Naive thymus-derived CD4-positive, alpha-beta T cell (primary cell): ENCODE measurements around the gene PTGER1. TPM values are rescaled to one million over a fixed set of nuclear protein-coding genes. Genes with fewer than 3 reads are reported as not detected.

Experiments
- ATAC-seq: fragments of 150-1000 bp; cut with Tn5 transposase; 2 replicates; pipeline ENCODE4 v1.10.0; 2021; ENCODE audit warnings: mild to moderate bottlenecking, moderate library complexity
- CTCF ChIA-PET: fragments of 350-600 bp; sonication (Branson Sonifier 250); formaldehyde crosslinking; loops from one replicate; lab custom pipeline; 2021; ENCODE audit warnings: antibody characterized with exemption; lab: Charles Lee
- POLR2A ChIA-PET: fragments of 350-600 bp; sonication (Branson Sonifier 250); formaldehyde crosslinking; loops from one replicate; lab custom pipeline; 2021; ENCODE audit warnings: antibody characterized with exemption, inconsistent platforms; lab: Charles Lee
- DNase-seq, 9 donors: peaks; one replicate each; pipeline versions ENCODE4 v3.0.0 to v3.0.0-alpha.2; 2020 to 2022; ENCODE audit warnings: mixed read lengths in 1 of 9
- H3K27ac ChIP-seq: one replicate; pipeline ENCODE4 v1.7.0; 2013; ENCODE audit warnings: mild to moderate bottlenecking, low read depth, low read length, moderate library complexity
- H3K27me3 ChIP-seq, 2 donors: one replicate each; pipeline ENCODE4 v1.7.0; 2013; ENCODE audit warnings: low read length in 2 of 2, mild to moderate bottlenecking in 2 of 2, moderate library complexity in 2 of 2; ENCODE audit not compliant: control insufficient read depth in 2 of 2, insufficient read depth in 2 of 2
- H3K36me3 ChIP-seq, 3 experiments: 1 replicate in 2 of 3; 2 replicates in 1 of 3; pipeline ENCODE4 v1.7.0; 2013; ENCODE audit warnings: low read length in 3 of 3, mild to moderate bottlenecking in 3 of 3, moderate library complexity in 1 of 3; ENCODE audit not compliant: insufficient read depth in 3 of 3, control insufficient read depth in 2 of 3
- H3K4me1 ChIP-seq, 2 donors: one replicate each; pipeline ENCODE4 v1.7.0; 2013; ENCODE audit warnings: low read length in 2 of 2, mild to moderate bottlenecking in 2 of 2, moderate library complexity in 1 of 2; ENCODE audit not compliant: control insufficient read depth in 2 of 2, insufficient read depth in 2 of 2
- H3K4me3 ChIP-seq: 2 replicates; pipeline ENCODE4 v1.7.0; 2013; ENCODE audit warnings: mild to moderate bottlenecking, low read length
- H3K9me3 ChIP-seq, 3 experiments: 1 replicate in 2 of 3; 2 replicates in 1 of 3; pipeline ENCODE4 v1.7.0; 2013; ENCODE audit warnings: low read length in 3 of 3; ENCODE audit not compliant: control insufficient read depth in 2 of 3
- H3K27ac Mint-ChIP-seq, 9 donors: one replicate each; pipeline ENCODE4 v1.8.0; 2020 to 2022; ENCODE audit warnings: mixed read lengths in 9 of 9, mild to moderate bottlenecking in 8 of 9, moderate library complexity in 5 of 9, inconsistent platforms in 2 of 9
- H3K27me3 Mint-ChIP-seq, 5 donors: one replicate each; pipeline ENCODE4 v1.8.0; 2021 to 2022; ENCODE audit warnings: mixed read lengths in 5 of 5, mild to moderate bottlenecking in 1 of 5
- H3K36me3 Mint-ChIP-seq, 5 donors: one replicate each; pipeline ENCODE4 v1.8.0; 2020 to 2022; ENCODE audit warnings: mixed read lengths in 5 of 5, mild to moderate bottlenecking in 3 of 5, inconsistent platforms in 1 of 5
- H3K4me1 Mint-ChIP-seq, 7 donors: one replicate each; pipeline ENCODE4 v1.8.0; 2020 to 2022; ENCODE audit warnings: mixed read lengths in 7 of 7, mild to moderate bottlenecking in 3 of 7, inconsistent platforms in 1 of 7
- H3K4me3 Mint-ChIP-seq, 10 donors: one replicate each; pipeline ENCODE4 v1.8.0; 2020 to 2022; ENCODE audit warnings: mild to moderate bottlenecking in 10 of 10, mixed read lengths in 10 of 10, moderate library complexity in 6 of 10, inconsistent platforms in 2 of 10
- H3K9me3 Mint-ChIP-seq, 11 donors: one replicate each; pipeline ENCODE4 v1.8.0; 2020 to 2022; ENCODE audit warnings: mixed read lengths in 11 of 11, mild to moderate bottlenecking in 4 of 11, inconsistent platforms in 1 of 11, moderate library complexity in 1 of 11
- intact Hi-C, 2 donors: fragments of 100-400 bp; cut with micrococcal nuclease; formaldehyde crosslinking; loops; one replicate each; pipeline ENCODE4 v1.15.1; 2023
- polyA plus RNA-seq, 2 donors: library from polyadenylated mRNA; unstranded; fragments of 300-500 nt; fragmentation: Illumina TruSeq; gene quantifications; one replicate each; pipeline ENCODE4 v1.2.3, GENCODE V29; 2021
- total RNA-seq, 6 experiments: library from RNA in 5 of 6; stranded (reverse) in 5 of 6; gene quantifications; 1 replicate in 5 of 6; 2 replicates in 1 of 6; pipeline ENCODE4 v1.2.3 and lab custom pipeline; 2021 to 2026

PTGER1 gene
- total and polyA plus RNA-seq, 7 experiments from 2014 or later: 0.46 TPM; not detected in 6

DNA sequence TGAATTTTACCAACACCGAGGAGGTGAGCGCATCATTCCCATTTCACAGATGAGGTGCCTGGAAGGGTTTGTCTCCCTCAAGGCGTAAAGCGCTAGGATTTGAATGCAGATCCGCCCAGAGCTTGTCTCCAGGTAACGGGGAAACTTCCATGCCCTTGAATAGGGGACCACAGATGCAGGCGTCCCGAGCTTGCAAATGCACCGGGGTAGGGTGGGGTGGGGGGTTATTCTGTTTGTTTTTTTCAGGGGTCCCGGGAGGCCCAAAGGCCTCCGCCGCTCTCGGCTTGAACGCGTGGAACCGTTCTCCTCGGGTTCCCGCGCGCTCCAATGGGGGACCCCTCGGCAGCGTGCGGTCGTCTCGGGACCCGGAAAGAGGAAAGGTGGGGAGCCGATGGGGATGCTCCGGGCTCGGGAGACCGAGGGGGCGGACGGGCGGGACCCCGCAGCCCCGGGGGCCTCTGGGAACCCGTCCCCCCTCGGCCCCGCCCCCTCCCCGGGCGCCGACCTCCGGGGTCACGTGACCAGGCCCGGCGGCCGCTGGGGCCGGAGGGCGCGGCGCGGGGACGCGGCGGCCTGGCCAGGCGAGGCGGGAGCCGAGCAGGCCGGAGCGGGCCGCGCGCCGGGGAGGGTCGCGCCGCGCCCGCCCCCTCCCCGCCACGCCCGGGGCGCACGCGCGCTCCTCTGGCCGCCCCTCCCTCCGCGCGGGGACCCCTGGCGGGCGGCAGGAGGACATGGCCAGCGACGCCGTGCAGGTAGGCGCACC lies 42.2 kb downstream of the PTGER1 start, which contains the start of gene PKN1:
TSS of gene PKN1 (plus strand) at position 516 of the 763 bp plus-strand sequence. CDS start at position 732, 216 bp downstream.
- intact Hi-C loops: loop anchor here (1.0 to 5.0 kb wide), 10 partner anchors 7 to 454 kb away; partner anchors contain the start of genes DDX39A (in 2 of the 2), NDUFB7 (in 1 of the 2) and OR7A17 (in 1 of the 2)
- Mint-ChIP-seq H3K27ac (peak within 1 kb of the TSS; percentile 79 to 97 (median 90)), H3K27me3 (peaks cover 0 to 14% (median 0%) of the 10 kb centered on the region in 5 donors), H3K9me3 (peaks cover 0 to 1% (median 0%) of the 10 kb centered on the region in 11 donors), H3K4me1 (peaks cover 13 to 48% (median 34%) of the 10 kb centered on the region in 7 donors), H3K4me3 (peak within 1 kb of the TSS; percentile 74 to 92 (median 88)), H3K36me3 (peaks cover 0 to 5% (median 0%) of the 10 kb centered on the region in 5 donors)
- Histone ChIP-seq H3K4me3 (peak within 1 kb of the TSS; percentile 67), H3K27ac (peak within 1 kb of the TSS; percentile 88), H3K9me3 (no peaks in the 10 kb centered on the region), H3K36me3 (no peaks in the 10 kb centered on the region), H3K4me1 (peaks cover 18 to 24% of the 10 kb centered on the region in 2 donors), H3K27me3 (no peaks in the 10 kb centered on the region)
- ATAC-seq (peak; percentile 23), DNase-seq (peak in 3 of 9 donors; percentile 10 to 79 (median 47))
- POLR2A ChIA-PET: interaction anchor here (0.5 to 2.7 kb wide), 9 partner anchors 9 to 100 kb away, joined by 3 to 17 read pairs (median 3); partner anchors contain the start of genes DDX39A and PTGER1
- CTCF ChIA-PET: interaction anchor here (0.7 to 2.3 kb wide), 9 partner anchors 8 to 296 kb away, joined by 3 to 16 read pairs (median 4); partner anchors contain the start of genes ASF1B and DDX39A

DNA sequence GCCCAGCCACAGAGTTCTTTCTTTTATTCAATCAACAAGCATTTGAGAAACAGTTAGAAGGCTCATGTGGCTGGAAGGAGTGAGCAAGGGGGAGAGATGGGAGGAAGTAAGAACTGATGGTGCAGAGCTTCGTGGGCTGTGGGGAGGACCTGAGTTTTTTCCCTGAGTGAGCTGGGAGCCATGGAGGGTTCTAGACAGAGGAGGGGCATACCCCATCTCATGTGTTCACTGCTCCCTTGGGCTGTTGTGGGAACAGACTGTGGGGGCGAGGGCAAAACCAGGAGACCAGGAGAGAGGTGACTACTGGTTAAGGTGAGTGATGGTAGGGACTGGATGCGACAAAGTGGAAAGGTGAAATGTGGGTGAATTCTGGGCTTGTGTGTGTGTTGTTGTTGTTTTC lies 44.4 kb downstream of the PTGER1 start:
- ChIA-PET CTCF (interaction anchor here (0.6 to 1.8 kb wide), 5 partner anchors 9 to 51 kb away, joined by 3 to 4 read pairs (median 3); no protein-coding TSS in a partner anchor), POLR2A (interaction anchor here (0.9 to 2.7 kb wide), 2 partner anchors 10 to 49 kb away, joined by 3 to 17 read pairs; partner anchors contain the start of gene DDX39A)
- no peak for DNase-seq
- Histone ChIP-seq H3K4me3 (no peak overlapping the region), H3K27me3 (no peaks in the 10 kb centered on the region), H3K27ac (no peak overlapping the region), H3K4me1 (peaks cover 17 to 18% of the 10 kb centered on the region in 2 donors), H3K36me3 (no peaks in the 10 kb centered on the region), H3K9me3 (no peaks in the 10 kb centered on the region)
- peak overlapping the region in 6 of 9 donors; percentile 33 to 77 (median 61) for H3K27ac Mint-ChIP-seq
- H3K27me3 Mint-ChIP-seq: peaks cover 0 to 17% (median 0%) of the 10 kb centered on the region in 5 donors
- H3K36me3 Mint-ChIP-seq: peaks cover 0 to 2% (median 0%) of the 10 kb centered on the region in 5 donors
- peaks cover 13 to 34% (median 27%) of the 10 kb centered on the region in 7 donors for H3K4me1 Mint-ChIP-seq
- intact Hi-C loops: loop anchor here in 1 of 2 donors (5.0 kb wide), 4 partner anchors 122 to 457 kb away; partner anchors contain the start of genes NDUFB7 and OR7A17
- ATAC-seq: no peak
- peak overlapping the region in 8 of 10 donors; percentile 11 to 83 (median 42) for H3K4me3 Mint-ChIP-seq
- H3K9me3 Mint-ChIP-seq: peaks cover 0 to 1% (median 0%) of the 10 kb centered on the region in 11 donors

DNA sequence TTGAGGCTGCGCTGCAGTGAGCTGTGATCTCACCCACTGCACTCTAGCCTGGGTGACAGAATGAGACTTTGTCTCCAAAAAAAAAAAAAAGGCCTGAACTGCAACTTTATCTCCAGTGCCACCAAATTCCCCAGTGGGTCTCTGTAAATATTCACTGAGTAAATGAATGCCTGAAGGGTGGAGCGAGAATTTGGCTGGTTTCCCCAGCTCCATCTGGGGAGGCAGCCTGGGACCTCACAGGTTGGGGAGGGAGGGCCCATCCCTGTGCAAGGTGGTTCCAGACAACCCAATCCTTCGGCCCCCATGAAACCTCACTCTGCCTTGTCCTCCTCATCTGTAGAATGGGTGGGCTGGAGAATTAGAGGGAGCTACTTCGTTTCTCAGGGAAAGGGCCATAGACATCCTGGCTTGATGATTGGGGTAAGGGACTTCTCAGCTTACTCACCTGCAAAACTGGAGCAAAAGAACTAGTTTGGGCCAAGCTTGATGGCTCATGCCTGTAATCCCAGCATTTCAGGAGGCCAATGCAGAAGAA lies 46.2 kb downstream of the PTGER1 start:
- H3K36me3 ChIP-seq: no peaks in the 10 kb centered on the region
- H3K4me1 Mint-ChIP-seq: peaks cover 5 to 21% (median 14%) of the 10 kb centered on the region in 7 donors
- ATAC-seq: no peak
- no peak overlapping the region for H3K4me3 Mint-ChIP-seq
- no peak for DNase-seq
- peaks cover 0 to 1% (median 0%) of the 10 kb centered on the region in 11 donors for H3K9me3 Mint-ChIP-seq
- no peak overlapping the region for H3K27ac Mint-ChIP-seq
- intact Hi-C loops: no loop called here
- H3K27me3 Mint-ChIP-seq: peaks cover 0 to 17% (median 0%) of the 10 kb centered on the region in 5 donors
- no peaks in the 10 kb centered on the region for H3K27me3 ChIP-seq
- POLR2A ChIA-PET: interaction anchor here (0.6 to 1.8 kb wide), 5 partner anchors 10 to 292 kb away, joined by 3 to 9 read pairs (median 3); partner anchors contain the start of gene DDX39A
- H3K4me3 ChIP-seq: no peak overlapping the region
- no peak overlapping the region for H3K27ac ChIP-seq
- CTCF ChIA-PET: interaction anchor here (0.6 to 1.3 kb wide), 5 partner anchors 9 to 223 kb away, joined by 3 to 5 read pairs (median 4); no protein-coding TSS in a partner anchor
- H3K36me3 Mint-ChIP-seq: no peaks in the 10 kb centered on the region
- H3K4me1 ChIP-seq: peaks cover 6 to 9% of the 10 kb centered on the region in 2 donors
- no peaks in the 10 kb centered on the region for H3K9me3 ChIP-seq

- H3K4me3 Mint-ChIP-seq: no peak overlapping the region
- ATAC-seq: no peak
- no peaks in the 10 kb centered on the region for H3K36me3 ChIP-seq
- H3K27ac ChIP-seq: no peak overlapping the region
- no peaks in the 10 kb centered on the region for H3K27me3 ChIP-seq
- no peaks in the 10 kb centered on the region for H3K36me3 Mint-ChIP-seq
- POLR2A ChIA-PET: interaction anchor here (0.5 kb wide), 1 partner anchor 1746 kb away, joined by 3 read pairs; the partner anchor contains the start of gene DHPS
- CTCF ChIA-PET: interaction anchor here (0.6 kb wide), 1 partner anchor 305 kb away, joined by 3 read pairs; no protein-coding TSS in a partner anchor
- no peaks in the 10 kb centered on the region for H3K9me3 ChIP-seq
- peaks cover 0 to 17% (median 0%) of the 10 kb centered on the region in 5 donors for H3K27me3 Mint-ChIP-seq
- peaks cover under 1 to 5% of the 10 kb centered on the region in 2 donors for H3K4me1 ChIP-seq
- no peak overlapping the region for H3K4me3 ChIP-seq
- no peak overlapping the region for H3K27ac Mint-ChIP-seq
- H3K9me3 Mint-ChIP-seq: peaks cover 0 to 1% (median 0%) of the 10 kb centered on the region in 11 donors
- intact Hi-C loops: no loop called here
- no peak for DNase-seq
- peaks cover 5 to 17% (median 11%) of the 10 kb centered on the region in 7 donors for H3K4me1 Mint-ChIP-seq
Measured at GRCh38 chr19:14427461-14427860, 47.7 kb downstream of the PTGER1 start.

DNA sequence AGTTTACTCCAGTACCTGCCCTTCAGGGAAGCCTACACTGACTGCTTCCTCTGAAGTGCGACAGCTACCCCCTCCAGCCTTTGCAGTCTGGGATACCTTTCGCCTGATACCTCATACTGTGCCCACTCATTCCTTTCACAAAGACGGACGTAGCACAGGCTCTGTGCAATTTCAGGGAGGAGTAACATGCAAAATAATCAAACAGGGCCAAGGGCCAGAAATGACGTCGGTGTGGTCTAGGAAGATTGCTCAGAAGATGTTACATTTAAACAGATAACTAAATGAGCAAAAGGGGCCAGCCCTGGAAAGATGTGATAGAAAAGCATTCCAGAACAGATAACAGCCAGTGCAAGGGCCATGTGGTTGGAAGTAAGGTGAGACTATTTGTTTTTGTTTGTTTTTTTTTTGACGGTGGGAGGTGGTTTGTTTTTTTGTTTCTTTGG lies 49.4 kb downstream of the PTGER1 start:
- POLR2A ChIA-PET: interaction anchor here (0.7 kb wide), 1 partner anchor 474 kb away, joined by 3 read pairs; no protein-coding TSS in a partner anchor
- H3K4me3 ChIP-seq: no peak overlapping the region
- ATAC-seq: no peak
- intact Hi-C loops: no loop called here
- CTCF ChIA-PET: interaction anchor here (1.2 to 1.4 kb wide), 2 partner anchors 14 to 47 kb away, joined by 3 read pairs; no protein-coding TSS in a partner anchor
- no peak for DNase-seq
- H3K36me3 ChIP-seq: no peaks in the 10 kb centered on the region
- no peak overlapping the region for H3K27ac Mint-ChIP-seq
- H3K27ac ChIP-seq: no peak overlapping the region
- no peaks in the 10 kb centered on the region for H3K27me3 ChIP-seq
- peaks cover 0 to 6% (median 3%) of the 10 kb centered on the region in 7 donors for H3K4me1 Mint-ChIP-seq
- no peak overlapping the region for H3K4me3 Mint-ChIP-seq
- no peaks in the 10 kb centered on the region for H3K36me3 Mint-ChIP-seq
- H3K27me3 Mint-ChIP-seq: peaks cover 0 to 12% (median 0%) of the 10 kb centered on the region in 5 donors
- peaks cover 0 to 1% (median 0%) of the 10 kb centered on the region in 11 donors for H3K9me3 Mint-ChIP-seq
- no peaks in the 10 kb centered on the region for H3K4me1 ChIP-seq
- H3K9me3 ChIP-seq: no peaks in the 10 kb centered on the region
